GM21529 (cell line): ENCODE results near the gene AOPEP.
"Not testable (repeated sequence)": the region's sequence is repeated elsewhere in the genome, so short reads cannot be mapped to it uniquely, and the experiment has no call there.

Experiments used
- ATAC-seq: cut with Tn5 transposase; IDR thresholded peaks from one replicate; pipeline ENCODE4 v1.9.1; 2021; ENCODE audit not compliant: unreplicated experiment

The AOPEP gene

DNA sequence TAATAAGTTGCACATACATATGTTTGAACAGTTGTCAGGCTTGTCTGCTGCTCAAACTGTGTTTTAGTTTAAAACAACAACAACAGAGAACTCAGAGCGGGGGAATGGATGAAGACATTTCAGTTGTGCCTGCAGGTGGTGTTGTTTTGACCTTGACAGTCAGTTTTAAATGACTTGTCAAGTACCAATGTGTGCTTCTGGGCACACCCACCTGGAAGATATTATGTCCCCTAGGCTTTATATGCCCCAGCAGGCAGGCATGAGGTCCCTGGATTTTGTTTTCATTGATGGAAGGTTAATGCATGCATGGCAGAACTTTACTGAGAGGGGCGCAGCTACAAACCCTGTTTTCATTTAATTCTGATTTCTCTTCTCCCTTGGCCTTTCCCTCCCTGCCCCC, 84.6 kb downstream of the AOPEP start:
- ATAC-seq, result no peak

DNA sequence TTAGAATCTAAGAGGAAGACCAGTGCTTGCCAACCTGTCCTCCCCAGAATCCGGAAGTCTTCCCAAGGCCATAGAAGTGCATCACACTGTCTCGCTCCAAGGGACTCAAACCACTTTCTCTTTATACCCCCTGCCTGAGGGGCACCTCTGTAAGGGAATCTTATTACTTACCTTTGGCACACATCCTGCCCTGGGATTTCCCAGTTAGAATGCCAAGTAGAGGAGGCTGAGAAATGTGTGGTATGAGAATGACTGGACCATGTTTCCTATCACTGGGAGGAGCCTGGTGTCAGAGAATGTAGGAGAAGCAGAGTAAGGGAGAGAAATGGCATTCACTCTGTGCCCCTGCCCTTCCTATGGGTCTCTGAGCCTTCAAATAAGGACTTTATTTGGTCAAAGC, 85.8 kb downstream of the AOPEP start:
- no peak for ATAC-seq

DNA sequence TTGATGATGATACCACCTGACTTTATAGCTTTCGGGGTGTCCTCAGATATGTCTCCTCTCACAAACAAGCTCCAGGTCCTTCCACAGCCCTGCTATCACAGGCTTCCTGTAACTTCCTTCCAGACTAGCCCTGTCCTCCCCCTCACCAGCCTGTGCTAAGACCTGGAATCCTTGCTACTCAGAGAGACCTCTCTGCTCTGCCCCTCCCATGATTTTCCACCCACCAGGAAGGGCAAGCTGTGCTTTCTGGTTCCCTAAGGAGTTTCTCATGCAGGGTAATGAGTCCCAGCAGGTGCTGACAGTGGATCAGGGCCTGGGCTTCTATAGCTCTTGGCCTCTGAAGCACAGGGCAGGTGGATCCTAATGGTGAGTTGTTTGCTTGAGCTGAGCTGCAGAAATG, 86.9 kb downstream of the AOPEP start:
- ATAC-seq, result no peak

DNA sequence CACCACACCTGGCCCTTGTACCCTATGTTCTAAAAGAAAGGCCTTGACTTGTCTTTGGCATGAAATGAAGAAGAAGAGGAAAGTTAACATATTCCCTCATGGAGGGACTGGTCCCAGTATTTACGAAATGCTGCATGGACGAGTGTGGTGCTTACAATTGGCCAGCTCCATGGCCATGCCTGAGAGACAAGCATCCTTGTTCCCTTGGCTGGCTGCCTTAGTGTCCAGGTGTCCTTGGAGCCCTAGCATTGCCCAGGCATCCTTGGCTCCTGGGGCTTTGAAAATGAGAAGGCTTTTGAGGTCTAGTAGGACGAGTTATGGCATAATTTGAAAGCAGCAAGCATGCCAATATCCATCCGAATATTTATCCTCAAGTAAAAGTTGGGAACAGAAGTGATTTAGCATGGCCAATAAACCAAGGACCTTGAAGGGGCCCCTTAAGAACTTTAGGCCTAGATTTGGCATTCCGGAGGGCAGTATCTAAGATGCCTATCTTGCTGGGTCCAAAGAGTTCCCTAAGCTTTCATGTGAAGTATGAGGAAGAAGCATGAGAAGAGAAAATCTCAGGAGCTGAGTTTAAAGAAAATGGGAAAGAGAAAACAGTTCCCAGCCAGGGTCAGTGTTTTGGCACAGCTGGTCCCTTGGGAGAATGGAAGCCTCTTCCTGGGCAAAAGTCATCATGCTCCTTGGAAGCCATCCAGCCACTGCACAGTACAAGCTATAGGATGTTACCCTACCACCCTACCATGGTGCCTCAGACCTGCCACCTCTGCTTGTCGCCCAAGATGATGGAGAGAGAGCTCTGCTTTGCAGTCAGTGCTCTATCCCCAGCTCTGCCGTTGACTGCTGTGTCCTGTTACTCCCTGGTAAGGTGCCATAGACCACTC, 91.0 kb downstream of the AOPEP start:
- no peak for ATAC-seq

DNA sequence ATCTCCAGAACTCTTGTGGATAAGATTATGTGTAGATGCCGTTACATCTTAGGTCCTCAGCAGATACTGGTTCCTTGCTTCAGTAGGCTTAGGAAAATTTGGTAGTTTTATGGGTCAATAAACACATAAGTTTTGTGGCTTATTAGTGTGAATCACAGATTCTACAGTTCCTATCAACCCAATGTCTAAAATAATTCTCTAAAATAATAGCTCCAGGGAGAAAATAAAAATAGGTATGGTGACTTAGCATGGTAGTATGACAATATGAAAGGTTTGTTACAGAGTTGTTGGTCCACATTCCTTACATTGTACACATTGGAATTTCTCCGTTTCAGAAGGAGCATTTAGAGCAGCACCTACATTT, 91.7 kb downstream of the AOPEP start:
- ATAC-seq, result no peak

DNA sequence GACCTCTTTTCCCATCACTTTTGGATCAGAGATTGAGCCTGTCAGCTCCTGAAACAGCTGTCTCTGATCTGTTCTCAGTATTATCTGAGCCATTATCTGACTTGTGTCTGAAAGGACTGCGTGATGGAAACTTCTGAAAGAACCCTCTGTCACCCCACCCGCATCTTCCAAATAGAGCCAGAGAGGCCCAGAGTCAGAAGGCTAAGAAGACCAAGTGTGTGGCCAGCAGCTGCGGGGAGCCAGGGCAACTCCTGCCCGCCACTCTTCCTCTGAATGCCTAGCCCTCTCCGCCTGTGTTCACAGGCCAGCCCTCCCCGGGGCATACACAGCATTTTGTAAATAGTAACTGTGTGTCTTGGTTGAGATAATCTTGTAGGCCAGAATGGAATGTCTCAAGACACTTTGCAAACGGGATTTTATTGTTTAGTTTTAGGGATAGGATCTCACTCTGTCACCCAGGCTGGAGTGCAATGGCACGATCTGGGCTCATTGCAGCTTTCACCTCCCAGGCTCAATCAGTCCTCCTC, 92.7 kb downstream of the AOPEP start:
- ATAC-seq, result no peak

DNA sequence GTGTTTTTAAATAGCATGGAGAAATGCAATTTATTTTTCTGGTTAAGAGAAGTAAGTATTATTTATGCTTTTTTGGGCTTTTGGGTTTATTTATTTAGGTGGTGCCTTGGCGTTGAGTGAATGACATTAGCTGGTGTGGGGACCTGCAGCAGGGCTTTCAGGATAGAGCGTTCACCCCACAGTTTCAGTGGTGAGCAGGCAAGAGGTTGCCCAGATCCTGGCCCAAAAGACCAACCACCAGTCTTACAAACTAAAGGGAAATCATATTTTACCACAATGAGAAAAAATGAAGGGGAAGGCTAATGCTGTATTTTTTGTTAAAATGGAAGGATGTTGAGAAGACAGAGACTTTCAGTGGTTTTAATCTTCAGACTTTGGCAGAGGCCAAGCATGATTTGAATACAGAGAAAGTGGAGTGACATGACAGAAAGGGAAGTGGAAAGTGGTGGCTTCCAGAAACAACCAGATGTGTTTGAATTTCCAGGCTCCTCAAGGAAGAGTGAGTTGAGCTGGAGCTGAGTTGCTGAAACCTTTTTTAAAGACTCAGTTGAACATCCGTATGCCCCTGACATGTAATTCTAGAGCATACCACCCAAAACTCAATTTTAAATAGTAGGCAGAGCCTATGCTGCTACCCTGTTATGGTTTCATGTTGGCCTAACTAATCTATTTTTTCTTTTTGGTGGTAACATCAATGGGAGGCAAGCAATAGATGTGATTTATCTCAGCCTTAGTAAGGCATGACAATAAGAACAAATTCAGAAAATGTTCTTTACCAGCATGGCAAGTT, 94.8 kb downstream of the AOPEP start:
- ATAC-seq, result peak; percentile 95

DNA sequence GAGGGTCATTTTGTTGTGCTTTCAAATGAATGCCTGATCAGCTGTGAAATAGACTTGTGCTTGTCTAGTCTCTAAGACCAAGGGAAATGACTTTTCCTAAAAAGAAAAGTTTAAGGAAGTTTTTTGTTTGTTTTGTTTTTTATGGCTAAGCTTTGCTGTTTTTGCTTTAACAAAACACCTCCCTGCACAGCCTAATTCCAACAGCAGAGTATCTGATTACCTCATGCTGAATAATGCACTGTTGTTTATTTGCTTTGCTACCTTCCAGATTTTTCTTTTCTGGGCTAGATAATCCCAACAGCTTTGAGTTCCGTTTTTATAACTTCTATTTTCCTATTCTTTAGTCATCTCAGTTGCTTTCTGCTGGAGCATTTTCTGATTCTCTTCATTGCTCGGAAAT, 95.8 kb downstream of the AOPEP start:
- ATAC-seq, result no peak

DNA sequence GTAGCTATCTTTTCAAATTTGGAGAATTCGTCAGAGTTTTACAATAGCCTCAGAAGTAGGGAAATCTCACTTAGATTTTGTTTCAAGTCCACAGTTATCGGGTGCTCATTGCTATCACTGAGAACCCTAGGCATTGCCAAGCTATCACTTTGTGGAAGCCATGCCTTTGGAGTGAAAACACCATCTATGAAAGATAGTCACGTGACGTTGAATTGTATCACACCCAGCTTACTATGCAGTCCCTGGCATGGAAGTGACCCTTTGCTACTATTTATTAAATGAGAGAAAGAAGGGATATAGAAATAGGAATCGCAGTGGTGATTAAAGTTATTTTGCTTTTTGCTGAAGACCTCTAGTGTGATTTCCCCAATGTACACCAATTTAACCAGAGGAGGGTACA, 97.2 kb downstream of the AOPEP start:
- ATAC-seq, result no peak

DNA sequence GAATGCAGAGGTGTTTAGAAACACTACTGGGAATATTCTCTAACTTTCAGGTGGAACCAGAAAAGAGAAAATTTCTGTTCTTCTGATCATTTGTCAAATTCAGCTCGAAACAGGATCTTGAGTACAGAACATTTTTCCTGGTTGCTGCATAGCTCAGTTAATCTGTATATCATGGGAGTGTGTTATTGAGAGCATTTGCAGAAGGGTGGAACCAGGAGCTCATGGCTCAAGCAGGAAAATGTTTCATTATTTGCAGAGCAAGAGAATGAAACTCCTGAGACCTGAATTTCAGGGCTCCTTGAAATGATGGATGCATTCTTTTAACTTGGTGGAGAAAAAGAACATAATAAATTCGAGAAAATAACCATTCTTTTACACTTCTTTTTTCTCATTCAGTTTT, 97.9 kb downstream of the AOPEP start:
- no peak for ATAC-seq

DNA sequence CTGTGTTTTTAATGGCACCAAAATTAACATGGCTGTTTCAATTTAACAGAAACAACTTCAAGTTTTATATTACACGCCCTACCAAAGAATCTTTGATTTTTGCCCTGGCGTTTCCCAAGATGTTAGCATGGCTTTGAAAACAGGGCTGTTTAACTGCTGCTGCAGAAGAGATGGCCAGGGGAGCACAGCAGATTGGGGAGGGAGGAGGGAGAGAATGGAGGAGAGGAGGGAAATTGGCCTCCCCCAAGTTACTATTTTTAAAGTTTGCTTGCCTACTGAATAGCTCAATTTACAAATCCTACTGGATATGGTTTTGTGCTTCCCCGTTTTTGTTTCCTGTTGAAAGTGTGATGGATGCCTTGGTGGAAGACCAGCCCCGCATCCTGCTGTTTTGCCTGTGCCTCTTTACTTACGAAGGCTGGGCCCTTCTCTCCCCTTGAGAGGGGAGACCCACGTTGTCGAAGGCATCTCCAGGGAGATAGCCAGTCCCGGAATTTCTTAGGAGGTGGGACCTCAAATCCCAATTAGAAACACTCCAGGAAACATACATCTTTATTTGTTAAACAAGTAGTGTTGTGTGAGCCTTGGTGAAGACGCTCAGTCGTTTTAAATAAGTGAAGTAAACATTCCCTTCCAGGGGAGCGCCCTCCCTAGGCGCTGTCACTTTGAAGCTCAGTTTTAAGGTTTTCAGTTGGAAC, 98.6 kb downstream of the AOPEP start:
- ATAC-seq, result no peak

DNA sequence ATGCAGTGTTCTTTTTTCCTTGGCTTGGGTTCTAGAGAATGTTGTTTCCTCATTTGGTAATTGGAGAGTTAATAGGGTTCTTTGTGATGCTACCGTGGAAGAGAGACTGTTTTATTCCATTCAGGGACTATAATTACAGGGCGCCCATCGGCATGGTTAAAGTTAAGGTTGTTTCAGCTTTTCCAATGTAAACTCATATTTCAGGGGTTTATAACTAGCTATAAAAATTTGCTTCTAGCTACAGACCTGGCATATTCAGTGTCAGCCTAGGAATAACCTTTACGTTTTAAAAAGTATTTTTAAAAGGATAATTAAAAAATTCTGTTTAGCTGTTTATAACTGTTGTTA, 99.1 kb downstream of the AOPEP start:
- no peak for ATAC-seq

DNA sequence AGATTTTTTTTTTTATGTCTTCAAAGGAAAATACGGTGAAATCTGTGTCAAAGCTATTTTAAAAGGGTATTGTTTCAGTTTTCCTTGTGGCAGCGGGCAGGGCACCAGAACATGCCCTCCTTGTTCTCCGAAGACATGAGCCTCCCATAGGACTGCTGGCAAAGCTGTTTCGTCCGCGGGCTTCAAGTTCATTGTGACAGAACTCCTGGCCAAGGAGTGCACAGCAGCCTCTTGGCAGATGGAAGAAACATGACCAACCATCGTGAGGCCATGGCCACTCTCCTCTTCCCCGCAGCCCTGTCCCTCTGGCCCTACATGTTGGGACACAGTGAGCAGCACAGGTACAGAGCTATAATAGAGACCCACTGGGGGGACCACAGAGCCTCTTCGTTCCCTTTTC, 99.5 kb downstream of the AOPEP start:
- no peak for ATAC-seq

DNA sequence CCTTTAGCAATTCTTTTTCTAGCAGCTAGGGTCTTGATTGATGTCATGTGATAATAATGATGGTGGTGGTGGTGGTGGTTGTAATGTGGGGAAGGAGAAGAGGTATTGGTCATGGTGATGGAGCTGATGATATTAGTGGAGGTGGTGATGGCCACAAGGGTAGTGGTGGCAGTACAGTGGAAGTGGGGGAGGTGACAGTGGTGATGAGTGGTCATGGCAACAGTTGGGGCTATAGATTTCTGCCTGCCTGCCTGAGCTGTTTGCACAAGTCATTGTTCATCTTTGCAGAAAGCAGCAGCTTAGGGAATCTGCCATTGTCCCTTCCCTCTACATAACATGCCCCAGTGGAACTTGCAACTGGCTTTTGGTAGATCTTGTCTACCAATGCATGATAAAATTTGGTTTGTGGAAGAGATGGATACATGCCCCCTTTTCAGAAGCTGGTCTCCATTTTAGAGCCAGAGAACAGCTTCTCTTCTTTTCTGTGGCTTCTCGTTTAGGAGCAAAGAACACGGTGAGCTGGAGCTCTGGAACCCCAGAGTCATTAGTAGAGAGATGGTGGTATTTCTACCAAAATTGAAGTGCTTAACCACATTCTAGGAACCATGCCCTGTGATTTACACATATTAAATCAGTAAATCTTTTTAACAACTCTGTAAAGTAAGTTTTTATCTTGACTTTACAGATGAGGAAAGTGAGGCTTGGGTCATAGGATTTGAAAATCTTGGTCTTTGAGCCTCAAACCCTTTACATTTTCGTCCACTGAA, 100.3 kb downstream of the AOPEP start:
- ATAC-seq, result no peak

DNA sequence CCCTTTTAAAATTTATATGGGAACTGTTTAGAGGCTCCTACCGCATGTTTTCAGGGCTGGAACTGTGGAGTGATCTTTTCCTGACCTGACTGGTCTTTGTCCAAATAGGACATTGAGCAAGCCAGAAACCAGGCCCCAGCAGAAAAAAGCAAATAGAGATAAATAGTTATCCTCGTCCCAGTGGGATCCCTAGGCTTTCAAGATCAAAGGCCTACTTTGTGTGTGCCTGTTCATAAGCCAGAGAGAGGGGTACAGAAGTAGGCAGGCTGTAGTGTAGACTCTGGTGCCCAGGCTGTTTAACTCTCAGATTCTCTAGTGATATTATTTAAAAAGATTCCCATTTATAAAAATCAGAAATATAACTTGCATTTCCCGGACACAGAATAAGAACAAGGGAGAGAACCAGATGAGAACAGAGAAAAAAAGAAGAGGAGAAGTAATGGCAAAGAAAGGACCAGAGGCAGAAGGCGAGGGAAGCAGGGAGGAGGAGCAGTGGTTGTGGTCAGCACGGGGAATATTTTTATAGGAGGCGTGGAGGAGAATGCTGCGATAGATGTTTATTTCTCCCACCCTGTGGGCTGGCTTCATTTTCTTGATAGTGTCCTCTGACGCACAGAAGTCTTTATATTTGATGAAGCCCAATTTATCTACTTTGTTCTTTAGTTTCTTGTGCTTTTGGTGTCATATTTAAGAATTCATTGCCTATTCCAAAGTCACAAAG, 101.2 kb downstream of the AOPEP start:
- no peak for ATAC-seq

DNA sequence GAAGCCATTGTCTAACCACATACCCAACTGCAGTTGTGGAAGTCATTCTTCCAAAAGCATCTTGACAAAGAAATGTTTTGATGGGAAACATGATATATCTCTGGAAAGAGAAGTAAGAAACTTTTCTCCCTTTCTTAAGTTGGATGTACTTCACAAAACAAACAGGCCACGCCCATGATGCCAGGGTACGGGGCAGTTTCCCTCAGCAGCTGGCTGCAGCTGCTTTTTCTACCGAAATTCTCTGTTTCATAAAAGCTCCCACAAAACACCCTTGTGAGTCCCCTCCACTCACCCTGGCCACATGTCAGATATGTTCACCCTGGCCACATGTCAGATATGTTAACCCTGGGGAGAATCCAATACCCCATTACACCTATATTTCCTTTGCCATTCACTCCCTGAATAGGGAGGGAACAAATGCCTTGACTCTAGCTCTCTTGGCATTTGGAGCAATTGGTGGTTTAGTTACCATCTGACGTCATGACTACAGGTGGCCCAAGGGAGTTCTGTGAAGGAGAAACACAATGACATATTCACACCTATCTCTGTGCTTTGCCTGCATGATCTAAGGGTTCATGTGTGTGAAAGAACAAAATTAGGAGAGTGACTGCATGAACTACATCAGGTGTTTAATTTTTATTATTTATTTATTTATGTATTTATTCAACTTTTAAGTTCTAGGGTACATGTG, 103.0 kb downstream of the AOPEP start:
- ATAC-seq, result no peak

DNA sequence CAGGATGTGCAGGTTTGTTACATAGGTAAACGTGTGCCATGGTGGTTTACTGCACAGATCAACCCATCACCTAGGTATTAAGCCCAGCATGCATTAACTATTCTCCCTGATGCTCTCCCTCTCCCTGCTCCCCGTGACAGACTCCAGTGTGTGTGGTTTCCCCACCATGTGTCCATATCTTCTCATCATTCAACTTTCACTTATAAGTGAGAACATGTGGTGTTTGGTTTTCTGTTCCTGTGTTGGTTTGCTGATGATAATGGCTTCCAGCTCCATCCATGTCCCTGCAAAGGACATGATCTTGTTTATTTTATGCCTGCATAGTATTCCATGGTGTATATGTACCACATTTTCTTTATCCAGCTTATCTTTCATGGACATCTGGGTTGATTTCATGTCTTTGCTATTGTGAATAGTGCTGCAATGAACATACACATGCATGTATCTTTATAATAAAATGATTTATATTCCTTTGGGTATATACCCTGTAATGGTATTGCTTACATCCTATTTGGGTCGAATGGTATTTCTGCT, 103.6 kb downstream of the AOPEP start:
- ATAC-seq, result not testable (repeated sequence)

DNA sequence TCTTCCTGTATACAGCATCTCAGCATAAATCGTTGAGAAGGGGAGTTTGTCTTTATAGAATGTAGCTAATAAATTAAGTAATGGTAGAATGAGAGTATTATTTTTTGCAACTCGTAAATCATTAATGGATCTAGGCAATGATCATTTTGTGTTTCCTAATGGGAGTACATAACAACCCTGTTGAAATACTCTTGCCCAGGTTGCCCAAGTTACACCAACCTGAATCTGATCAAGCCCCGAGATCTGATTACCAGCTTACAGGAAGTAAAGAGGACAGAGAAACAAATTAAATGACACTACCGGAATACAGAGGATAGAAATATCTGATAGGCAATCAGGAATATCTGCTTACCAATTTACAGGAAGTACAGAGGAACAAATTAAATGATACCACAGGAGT, 107.3 kb downstream of the AOPEP start:
- no peak for ATAC-seq

DNA sequence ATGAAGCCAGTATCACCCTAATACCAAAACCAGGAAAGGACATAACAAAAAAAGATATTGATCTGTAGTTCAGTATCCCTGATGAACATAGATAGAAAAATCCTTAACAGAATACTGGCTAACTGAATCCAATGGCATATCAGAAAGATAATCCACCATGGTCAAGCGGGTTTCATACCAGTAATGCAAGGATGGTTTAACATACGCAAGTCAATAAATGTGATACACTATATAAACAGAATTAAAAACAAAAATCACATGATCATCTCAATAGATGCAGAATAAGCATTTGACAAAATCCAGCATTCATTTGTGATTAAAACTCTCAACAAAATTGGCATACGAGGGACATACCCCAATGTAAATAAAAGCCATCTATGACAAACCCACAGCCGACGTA, 110.9 kb downstream of the AOPEP start:
- ATAC-seq, result no peak
